Measurements from ENCODE around the gene CCNF. TPM values are rescaled to one million over a fixed set of nuclear protein-coding genes. Genes with fewer than 3 reads are reported as not detected.

The CCNF gene
- total and polyA plus RNA-seq, 4 donors = 2.0 to 7.5 (median 2.8) TPM

DNA sequence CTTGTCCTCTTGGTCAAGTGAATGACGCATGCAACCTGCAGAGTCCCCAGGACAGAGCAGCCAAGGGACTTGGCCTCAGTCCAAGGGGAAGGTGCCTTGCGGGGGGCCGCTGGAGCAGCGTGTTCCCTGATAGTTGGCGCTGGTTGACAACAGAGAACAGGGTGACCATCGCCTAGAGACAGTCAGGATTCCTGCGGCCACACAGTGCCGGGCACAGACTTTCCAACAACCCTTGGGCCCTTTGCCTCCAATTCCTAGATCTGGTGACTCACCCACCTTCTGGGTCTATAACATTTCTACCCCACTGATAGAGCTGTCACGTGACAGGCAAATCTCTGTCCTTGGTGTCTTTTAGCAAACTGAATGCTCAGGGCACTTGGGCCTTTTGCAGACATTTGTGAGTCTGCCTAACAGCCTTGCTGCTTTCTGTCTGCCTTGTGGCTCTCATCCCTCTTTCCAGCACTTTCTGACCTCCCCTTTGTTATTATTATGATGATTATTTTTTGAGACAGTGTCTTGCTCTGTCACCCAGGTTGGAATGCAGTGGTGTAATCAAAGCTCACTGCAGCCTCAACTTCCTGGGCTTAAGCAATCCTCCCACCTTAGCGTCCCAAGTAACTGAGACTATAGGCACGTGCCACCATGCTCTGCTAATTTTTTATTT is 18.8 kb downstream of the CCNF start:
- ATAC-seq (ENCODE audit: insufficient read depth, low FRiP score) (no peak), DNase-seq (no peak)
- Histone ChIP-seq H3K4me1 (ENCODE audit: control insufficient read depth in 5 of 5, insufficient read depth in 5 of 5, low read length in 5 of 5) (no peaks in the 10 kb centered on the region), H3K27me3 (ENCODE audit: control insufficient read depth in 3 of 3, insufficient read depth in 3 of 3, low read length in 2 of 3) (no peaks in the 10 kb centered on the region), H3K36me3 (ENCODE audit: control insufficient read depth in 4 of 4, insufficient read depth in 4 of 4, low read length in 4 of 4) (peaks cover 2 to 61% (median 30%) of the 10 kb centered on the region in 4 donors), H3K9me3 (ENCODE audit: control insufficient read depth in 4 of 4, insufficient read depth in 3 of 4, low read length in 3 of 4) (peaks cover 0 to 2% (median 0%) of the 10 kb centered on the region in 4 donors), H3K9ac (ENCODE audit: insufficient read depth in 1 of 2, low read length in 2 of 2) (no peak overlapping the region), H3K4me3 (no peak overlapping the region), H3K27ac (ENCODE audit: low read depth in 1 of 2, low read length in 1 of 2) (no peak overlapping the region)
- TF ChIP-seq, protein P1, sequence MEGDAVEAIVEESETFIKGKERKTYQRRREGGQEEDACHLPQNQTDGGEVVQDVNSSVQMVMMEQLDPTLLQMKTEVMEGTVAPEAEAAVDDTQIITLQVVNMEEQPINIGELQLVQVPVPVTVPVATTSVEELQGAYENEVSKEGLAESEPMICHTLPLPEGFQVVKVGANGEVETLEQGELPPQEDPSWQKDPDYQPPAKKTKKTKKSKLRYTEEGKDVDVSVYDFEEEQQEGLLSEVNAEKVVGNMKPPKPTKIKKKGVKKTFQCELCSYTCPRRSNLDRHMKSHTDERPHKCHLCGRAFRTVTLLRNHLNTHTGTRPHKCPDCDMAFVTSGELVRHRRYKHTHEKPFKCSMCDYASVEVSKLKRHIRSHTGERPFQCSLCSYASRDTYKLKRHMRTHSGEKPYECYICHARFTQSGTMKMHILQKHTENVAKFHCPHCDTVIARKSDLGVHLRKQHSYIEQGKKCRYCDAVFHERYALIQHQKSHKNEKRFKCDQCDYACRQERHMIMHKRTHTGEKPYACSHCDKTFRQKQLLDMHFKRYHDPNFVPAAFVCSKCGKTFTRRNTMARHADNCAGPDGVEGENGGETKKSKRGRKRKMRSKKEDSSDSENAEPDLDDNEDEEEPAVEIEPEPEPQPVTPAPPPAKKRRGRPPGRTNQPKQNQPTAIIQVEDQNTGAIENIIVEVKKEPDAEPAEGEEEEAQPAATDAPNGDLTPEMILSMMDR (IDR thresholded peaks at IDR 0.05; ENCODE audit: control extremely low read depth, extremely low read depth) = no peak
- 83 to 95% methylated on average over 11 of the region's 11 CpGs for WGBS, 2 donors

DNA sequence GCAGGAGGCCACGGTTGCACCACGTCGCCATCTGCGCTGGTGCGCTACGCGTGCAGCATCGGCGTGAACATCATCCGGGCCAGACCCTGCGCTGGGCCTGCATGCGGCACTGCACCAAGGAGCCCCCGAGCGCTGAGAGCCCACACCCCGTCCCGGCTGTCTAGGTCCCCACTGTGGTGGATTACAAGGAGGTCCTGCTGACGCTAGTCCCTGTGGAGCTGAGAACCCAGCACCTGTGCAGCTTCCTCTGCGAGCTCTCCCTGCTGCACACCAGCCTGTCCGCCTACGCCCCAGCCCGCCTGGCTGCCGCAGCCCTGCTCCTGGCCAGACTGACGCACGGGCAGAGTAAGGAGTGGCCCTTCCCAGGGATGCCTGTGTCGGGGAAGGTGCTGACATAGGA is 19.9 kb downstream of the CCNF start:
- TF ChIP-seq, protein P1 (IDR thresholded peaks at IDR 0.05; ENCODE audit: control extremely low read depth, extremely low read depth) = no peak
- Histone ChIP-seq H3K27me3 (ENCODE audit: control insufficient read depth in 3 of 3, insufficient read depth in 3 of 3, low read length in 2 of 3) (no peaks in the 10 kb centered on the region), H3K4me1 (ENCODE audit: control insufficient read depth in 5 of 5, insufficient read depth in 5 of 5, low read length in 5 of 5) (no peaks in the 10 kb centered on the region), H3K9ac (ENCODE audit: insufficient read depth in 1 of 2, low read length in 2 of 2) (no peak overlapping the region), H3K4me3 (no peak overlapping the region), H3K27ac (ENCODE audit: low read depth in 1 of 2, low read length in 1 of 2) (no peak overlapping the region), H3K36me3 (ENCODE audit: control insufficient read depth in 4 of 4, insufficient read depth in 4 of 4, low read length in 4 of 4) (peaks cover 0 to 65% (median 31%) of the 10 kb centered on the region in 4 donors), H3K9me3 (ENCODE audit: control insufficient read depth in 4 of 4, insufficient read depth in 3 of 4, low read length in 3 of 4) (peaks cover 0 to 2% (median 0%) of the 10 kb centered on the region in 4 donors)
- no peak for DNase-seq
- no peak for ATAC-seq (ENCODE audit: insufficient read depth, low FRiP score)
- WGBS, 2 donors = 97% methylated on average over 25 of the region's 25 CpGs

DNA sequence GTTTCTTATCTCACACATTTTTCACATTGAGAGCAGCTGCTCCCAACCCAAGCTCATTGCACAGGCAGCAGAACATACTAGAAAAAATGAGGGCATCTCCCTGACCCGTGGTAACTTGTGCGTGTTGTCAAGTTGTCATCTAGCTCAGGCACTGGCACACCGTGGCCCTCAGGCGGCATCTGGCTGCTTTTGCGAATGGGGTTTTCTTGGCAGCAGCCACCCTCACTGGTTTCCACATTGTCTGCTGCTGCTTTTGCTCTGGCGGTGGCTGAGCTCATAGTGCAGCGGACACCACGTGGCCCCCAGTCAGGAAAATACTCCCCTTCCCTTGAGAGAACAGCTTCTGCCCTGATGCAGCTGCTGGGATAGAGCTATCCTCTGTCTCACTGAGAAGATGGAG is 21.3 kb downstream of the CCNF start:
- TF ChIP-seq, protein P1 (IDR thresholded peaks at IDR 0.05; ENCODE audit: control extremely low read depth, extremely low read depth) = no peak
- no peak overlapping the region for H3K9ac ChIP-seq (ENCODE audit: insufficient read depth in 1 of 2, low read length in 2 of 2)
- H3K4me1 ChIP-seq (ENCODE audit: control insufficient read depth in 5 of 5, insufficient read depth in 5 of 5, low read length in 5 of 5) = no peaks in the 10 kb centered on the region
- no peaks in the 10 kb centered on the region for H3K27me3 ChIP-seq (ENCODE audit: control insufficient read depth in 3 of 3, insufficient read depth in 3 of 3, low read length in 2 of 3)
- no peak overlapping the region for H3K4me3 ChIP-seq
- ATAC-seq (ENCODE audit: insufficient read depth, low FRiP score) = no peak
- H3K36me3 ChIP-seq (ENCODE audit: control insufficient read depth in 4 of 4, insufficient read depth in 4 of 4, low read length in 4 of 4) = peaks cover 0 to 56% (median 28%) of the 10 kb centered on the region in 4 donors
- H3K27ac ChIP-seq (ENCODE audit: low read depth in 1 of 2, low read length in 1 of 2) = no peak overlapping the region
- 95% methylated on average over 8 of the region's 8 CpGs for WGBS, 2 donors
- DNase-seq = no peak
- peaks cover 0 to 2% (median 0%) of the 10 kb centered on the region in 4 donors for H3K9me3 ChIP-seq (ENCODE audit: control insufficient read depth in 4 of 4, insufficient read depth in 3 of 4, low read length in 3 of 4)
